GM12878 (cell line): ENCODE results near the gene PDGFA.

Experiments used
- CEBPB ChIP-seq, 2 experiments: fragments of 150-350 bp in 1 of 2; IDR thresholded peaks; 2 replicates each; pipeline ENCODE4 v1.6.1; 2012 to 2014; ENCODE audit warnings: low read depth in 2 of 2, low read length in 2 of 2, borderline replicate concordance in 1 of 2, inconsistent platforms in 1 of 2
- CHD4 ChIP-seq: fragments of 200-600 bp; sonication (generic); IDR thresholded peaks from 2 replicates; pipeline ENCODE4 v1.6.1; 2016; ENCODE audit warnings: mild to moderate bottlenecking
- EED ChIP-seq: sonication (generic); IDR thresholded peaks from 2 replicates; pipeline ENCODE4 v1.6.1; 2016; ENCODE audit warnings: antibody characterized with exemption, low read depth
- GABPA ChIP-seq: IDR thresholded peaks from 2 replicates; pipeline ENCODE4 v1.6.1; 2014; ENCODE audit warnings: antibody characterized with exemption, low read depth, mild to moderate bottlenecking, inconsistent platforms
- RELA ChIP-seq: fragments of 450-650 bp; IDR thresholded peaks from 2 replicates; pipeline ENCODE4 v1.8.0; 2014; ENCODE audit warnings: borderline replicate concordance; ENCODE audit not compliant: partially characterized antibody
- SIN3A ChIP-seq: IDR thresholded peaks from 2 replicates; pipeline ENCODE4 v1.6.1; 2012; ENCODE audit warnings: low read depth, low read length, improper control_type of control experiment
- SUZ12 ChIP-seq: fragments of 200-600 bp; sonication (generic); IDR thresholded peaks from one replicate; pipeline ENCODE4 v1.6.1; 2018; ENCODE audit warnings: antibody characterized with exemption, mild to moderate bottlenecking; ENCODE audit not compliant: unreplicated experiment
- TCF3 ChIP-seq: IDR thresholded peaks from 2 replicates; pipeline ENCODE4 v1.6.1; 2012; ENCODE audit warnings: low read depth, mild to moderate bottlenecking, low read length, borderline replicate concordance; ENCODE audit not compliant: insufficient read depth

DNA sequence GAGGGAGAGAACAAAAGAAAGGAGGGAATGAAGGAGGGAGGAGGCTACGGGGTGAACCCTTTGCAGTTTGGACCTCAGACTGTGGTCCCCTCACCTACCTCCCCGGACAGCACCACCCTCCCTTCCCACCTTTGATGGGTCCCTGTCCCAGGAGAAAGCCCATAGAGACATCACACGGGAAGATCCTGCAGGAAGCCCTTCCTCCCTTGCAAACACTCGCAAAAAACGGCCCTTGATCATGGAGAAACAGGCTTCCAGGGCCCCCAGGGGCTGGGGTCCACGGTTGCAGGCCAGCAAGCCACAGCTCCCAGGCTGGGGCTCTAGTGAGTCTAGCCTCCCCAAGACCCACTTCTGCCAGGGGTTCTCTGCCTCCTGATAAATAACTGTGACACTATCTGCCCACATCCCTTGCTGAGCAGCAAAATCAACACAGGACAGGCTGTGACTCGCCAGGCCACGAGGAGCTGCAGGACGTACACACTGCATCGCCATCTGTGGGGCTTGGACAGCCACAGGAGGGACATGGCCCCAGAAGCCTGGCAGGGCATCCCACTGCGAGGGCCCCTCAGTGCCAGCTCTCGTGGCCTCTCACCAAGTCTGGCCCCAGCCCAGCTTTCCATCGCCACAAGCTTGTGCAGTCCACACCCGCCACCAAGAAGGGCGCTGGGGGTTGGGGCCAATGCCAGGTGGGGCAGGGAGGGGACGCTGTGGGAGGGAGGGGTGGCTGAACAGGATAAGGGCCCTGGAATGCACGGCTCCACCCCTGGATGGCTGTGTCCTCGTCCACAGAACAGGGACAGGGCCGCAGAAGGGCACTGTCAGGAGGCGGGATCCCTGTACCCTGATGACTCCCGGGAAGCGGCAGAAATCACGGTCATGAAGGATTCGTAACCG is 34.2 kb downstream of the PDGFA start:
- no peak for TF ChIP-seq GABPA
- no peak for TF ChIP-seq CHD4
- TF ChIP-seq CEBPB (IDR thresholded peaks at IDR 0.05; ENCODE audit: borderline replicate concordance in 1 of 2, low read depth in 2 of 2, low read length in 2 of 2): no peak
- no peak for TF ChIP-seq RELA
- no peak for TF ChIP-seq EED
- TF ChIP-seq SUZ12: no peak
- no peak for TF ChIP-seq TCF3
- TF ChIP-seq SIN3A: no peak
